Eye (tissue), 1 donor: ENCODE data around the gene WDR38.
"Not testable (repeated sequence)": the region's sequence is repeated elsewhere in the genome, so short reads cannot be mapped to it uniquely, and the experiment has no call there.

ENCODE experiments used
- DNase-seq: peaks from one replicate; pipeline ENCODE4 v3.0.0-alpha.2; 2015

The WDR38 gene

GRCh38 chr9:124834591-124834990, 18.7 kb upstream of the WDR38 start:
- no peak for DNase-seq

- DNase-seq = peak; percentile 77
Measured at GRCh38 chr9:124835026-124835557, 18.2 kb upstream of the WDR38 start.

- not testable (repeated sequence) for DNase-seq
Measured at GRCh38 chr9:124838132-124838531, 15.1 kb upstream of the WDR38 start.

GRCh38 chr9:124838567-124839275, 14.5 kb upstream of the WDR38 start:
- not testable (repeated sequence) for DNase-seq

- DNase-seq = no peak
Measured at GRCh38 chr9:124839612-124840299, 13.5 kb upstream of the WDR38 start.

- DNase-seq = no peak
Measured at GRCh38 chr9:124840300-124840833, 12.9 kb upstream of the WDR38 start.

GRCh38 chr9:124841075-124841821, 12.0 kb upstream of the WDR38 start:
- no peak for DNase-seq

- no peak for DNase-seq
Measured at GRCh38 chr9:124843456-124844034, 9.7 kb upstream of the WDR38 start.

GRCh38 chr9:124844291-124844690, 9.0 kb upstream of the WDR38 start:
- no peak for DNase-seq

- not testable (repeated sequence) for DNase-seq
Measured at GRCh38 chr9:124846467-124846866, 6.8 kb upstream of the WDR38 start.

GRCh38 chr9:124846969-124847368, 6.3 kb upstream of the WDR38 start:
- DNase-seq = no peak

- no peak for DNase-seq
Measured at GRCh38 chr9:124849801-124850200, 3.5 kb upstream of the WDR38 start.

- DNase-seq = no peak
Measured at GRCh38 chr9:124852121-124852828, 985 bp upstream of the WDR38 start.

GRCh38 chr9:124853605-124854143, 414 bp downstream of the WDR38 start:
- DNase-seq = no peak

GRCh38 chr9:124854161-124854560, 901 bp downstream of the WDR38 start:
- DNase-seq = no peak

GRCh38 chr9:124854822-124855221, 1.6 kb downstream of the WDR38 start:
- DNase-seq = no peak

GRCh38 chr9:124855566-124855943, 2.3 kb downstream of the WDR38 start:
- DNase-seq = no peak

GRCh38 chr9:124855944-124856765, 2.9 kb downstream of the WDR38 start:
- DNase-seq = no peak

- DNase-seq = no peak
Measured at GRCh38 chr9:124857533-124858162, 4.4 kb downstream of the WDR38 start.

GRCh38 chr9:124858330-124859046, 5.2 kb downstream of the WDR38 start:
- no peak for DNase-seq
